HG03108 (cell line): ENCODE results near the gene MARK4.

Experiments
- ATAC-seq: cut with Tn5 transposase; IDR thresholded peaks from one replicate; pipeline ENCODE4 v1.9.1; 2021; ENCODE audit warnings: moderate library complexity; ENCODE audit not compliant: unreplicated experiment

MARK4 gene

GRCh38 chr19:45271098-45271734, 20.1 kb downstream of the MARK4 start:
- no peak for ATAC-seq

GRCh38 chr19:45271735-45272108, 20.7 kb downstream of the MARK4 start:
- ATAC-seq, result no peak

GRCh38 chr19:45273521-45273855, 22.4 kb downstream of the MARK4 start:
- no peak for ATAC-seq

GRCh38 chr19:45275370-45275971, 24.4 kb downstream of the MARK4 start:
- ATAC-seq, result no peak

- ATAC-seq, result no peak
Observed at GRCh38 chr19:45276284-45276687, 25.2 kb downstream of the MARK4 start.

GRCh38 chr19:45278087-45278486, 27.0 kb downstream of the MARK4 start:
- no peak for ATAC-seq

GRCh38 chr19:45279587-45280192, 28.6 kb downstream of the MARK4 start:
- no peak for ATAC-seq

- no peak for ATAC-seq
Observed at GRCh38 chr19:45280471-45280961, 29.4 kb downstream of the MARK4 start.

GRCh38 chr19:45283443-45284033, 32.5 kb downstream of the MARK4 start:
- ATAC-seq, result no peak

- no peak for ATAC-seq
Observed at GRCh38 chr19:45290381-45290931, 39.4 kb downstream of the MARK4 start.

GRCh38 chr19:45291834-45292233, 40.8 kb downstream of the MARK4 start:
- ATAC-seq, result no peak

GRCh38 chr19:45293682-45294081, 42.6 kb downstream of the MARK4 start:
- no peak for ATAC-seq

- no peak for ATAC-seq
Observed at GRCh38 chr19:45294291-45295029, 43.4 kb downstream of the MARK4 start.

GRCh38 chr19:45295873-45296272, 44.8 kb downstream of the MARK4 start:
- ATAC-seq, result no peak

GRCh38 chr19:45296355-45296754, 45.3 kb downstream of the MARK4 start:
- ATAC-seq, result no peak

- no peak for ATAC-seq
Observed at GRCh38 chr19:45297674-45298073, 46.6 kb downstream of the MARK4 start.

GRCh38 chr19:45298264-45298663, 47.2 kb downstream of the MARK4 start:
- no peak for ATAC-seq

- ATAC-seq, result no peak
Observed at GRCh38 chr19:45299719-45300118, 48.6 kb downstream of the MARK4 start.

GRCh38 chr19:45302416-45302815, 51.3 kb downstream of the MARK4 start:
- no peak for ATAC-seq

GRCh38 chr19:45303269-45304060, 52.4 kb downstream of the MARK4 start:
- no peak for ATAC-seq
